Mucosa of gallbladder (tissue), 1 donor: Measurements from ENCODE around the gene GTF3C1. TPM values are rescaled to one million over a fixed set of nuclear protein-coding genes. Genes with fewer than 3 reads are reported as not detected.

ENCODE experiments used
- DNase-seq: peaks from one replicate; pipeline ENCODE4 v3.0.0-alpha.2; 2020; ENCODE audit warnings: low spot score
- total RNA-seq: library from RNA; stranded (reverse); gene quantifications from one replicate; pipeline ENCODE4 v1.2.1, GENCODE V29; 2021
- donor health status: DM: no; HTN: no; CAD: no.

Gene GTF3C1
- total RNA-seq, 1 donor from 2014 or later = 70.9 TPM

GRCh38 chr16:27426423-27427408 lies 123.0 kb downstream of the GTF3C1 start:
- DNase-seq = peak; percentile 27

- no peak for DNase-seq
These were observed 123.8 kb downstream of the GTF3C1 start for GRCh38 chr16:27425961-27426360.

GRCh38 chr16:27424772-27425498 lies 124.8 kb downstream of the GTF3C1 start:
- peak; percentile 6 for DNase-seq

GRCh38 chr16:27421961-27422740 lies 127.6 kb downstream of the GTF3C1 start:
- no peak for DNase-seq

GRCh38 chr16:27417047-27417671 lies 132.6 kb downstream of the GTF3C1 start:
- DNase-seq = no peak

GRCh38 chr16:27414788-27415431 lies 134.8 kb downstream of the GTF3C1 start:
- DNase-seq = no peak

GRCh38 chr16:27413956-27414355 lies 135.8 kb downstream of the GTF3C1 start:
- no peak for DNase-seq

- no peak for DNase-seq
These were observed 139.0 kb downstream of the GTF3C1 start for GRCh38 chr16:27410761-27411160.

Other genes with a start within 250 kb of the GTF3C1 start
- 74.2 TPM for gene IL4R, start 235.9 kb downstream of the GTF3C1 start, total RNA-seq
- gene IL21R, start 147.7 kb downstream of the GTF3C1 start, total RNA-seq = 1.2 TPM
- 38.9 TPM for gene KATNIP, start 231 bp upstream of the GTF3C1 start, total RNA-seq